DMS153 treated with DMSO at 0.1 percent for 48 hours (cell line): Measurements from ENCODE around the gene MPND.

Source experiments
- DNase-seq: peaks from one replicate; lab custom pipeline; 2025; ENCODE audit not compliant: unreplicated experiment; lab: John Stamatoyannopoulos, UW

The MPND gene

DNA sequence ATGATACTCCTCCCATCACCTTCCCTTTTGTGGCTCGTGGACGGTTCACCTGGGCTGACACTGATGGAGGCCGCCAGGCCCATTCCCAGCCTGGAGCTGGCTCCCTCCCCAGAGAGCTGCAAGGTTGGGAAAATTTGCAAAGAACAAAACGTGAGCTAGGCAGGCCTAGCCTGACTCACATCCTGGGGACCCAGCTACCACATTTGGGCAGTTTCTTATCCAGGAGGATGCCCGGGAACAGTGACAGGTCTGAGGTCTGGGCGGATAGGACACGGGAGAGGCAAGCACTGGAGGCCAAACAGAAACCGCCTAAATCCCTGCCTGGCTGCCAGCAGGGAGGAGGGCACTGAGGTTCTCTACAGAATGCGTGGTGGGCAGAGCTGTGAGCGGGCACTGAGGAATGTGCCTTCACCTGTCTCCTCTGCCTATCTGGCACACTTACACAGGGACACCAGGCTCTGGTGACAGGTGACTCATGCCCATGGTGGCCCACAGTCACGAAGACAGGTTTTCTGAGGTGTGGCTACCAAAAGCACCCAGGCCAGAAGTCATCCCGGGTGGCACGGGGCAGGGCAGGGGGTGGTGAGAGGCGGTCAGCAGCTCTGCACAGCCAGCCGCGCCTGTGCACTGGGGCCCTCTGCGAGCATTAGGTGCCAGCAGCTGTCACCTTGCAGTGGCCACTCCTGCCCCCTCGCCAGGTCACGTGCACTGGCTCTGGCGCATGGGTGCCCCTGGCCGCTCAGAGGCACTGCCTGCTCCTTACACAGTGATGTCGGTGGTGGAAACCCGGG is 33.8 kb downstream of the MPND start:
- no peak for DNase-seq

GRCh38 chr19:4378886-4379285 is 35.5 kb downstream of the MPND start:
- no peak for DNase-seq

DNA sequence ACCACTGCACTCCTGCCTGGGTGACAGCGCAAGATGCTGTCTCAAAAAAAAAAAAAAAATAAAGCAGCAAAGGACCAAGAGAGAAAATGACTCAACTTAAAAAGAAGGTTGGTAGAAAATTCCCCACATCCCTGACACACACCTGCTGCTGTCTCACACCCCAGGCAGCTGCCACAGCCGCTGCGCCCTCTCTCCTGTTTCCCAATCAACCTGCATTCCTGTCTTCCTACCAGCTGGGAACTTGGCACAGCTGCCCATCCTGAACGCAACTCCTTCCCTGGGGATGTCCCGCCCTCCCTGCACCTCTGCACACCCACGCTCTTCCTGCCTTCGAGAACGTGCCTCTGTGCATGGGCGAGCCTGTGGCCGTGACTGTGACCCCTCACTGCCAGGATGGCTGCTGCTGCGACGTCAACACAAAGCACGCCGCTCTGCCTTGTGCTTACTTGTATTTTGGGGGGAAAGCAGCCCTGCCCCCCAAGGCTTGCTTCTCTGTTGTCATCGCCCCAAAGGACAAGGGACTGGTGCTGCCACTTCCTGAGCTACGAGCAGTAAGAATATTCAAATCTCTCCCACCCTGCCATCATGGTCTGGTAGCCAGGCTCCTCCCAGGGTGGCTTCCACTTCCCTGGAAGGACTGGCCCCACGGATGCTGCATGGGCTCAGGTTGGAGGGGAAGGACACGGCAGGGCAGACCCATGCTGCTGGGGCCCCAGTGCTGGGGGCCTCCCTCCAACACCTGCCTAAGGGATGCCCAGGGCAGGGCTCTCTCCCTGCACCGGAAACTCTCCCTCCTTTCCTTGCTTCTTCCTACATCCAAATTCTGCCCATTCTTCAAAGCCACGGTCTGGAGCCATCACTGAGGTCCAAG is 36.3 kb downstream of the MPND start:
- DNase-seq, result no peak

- DNase-seq, result no peak
Observed at GRCh38 chr19:4380254-4380727, 36.9 kb downstream of the MPND start.

DNA sequence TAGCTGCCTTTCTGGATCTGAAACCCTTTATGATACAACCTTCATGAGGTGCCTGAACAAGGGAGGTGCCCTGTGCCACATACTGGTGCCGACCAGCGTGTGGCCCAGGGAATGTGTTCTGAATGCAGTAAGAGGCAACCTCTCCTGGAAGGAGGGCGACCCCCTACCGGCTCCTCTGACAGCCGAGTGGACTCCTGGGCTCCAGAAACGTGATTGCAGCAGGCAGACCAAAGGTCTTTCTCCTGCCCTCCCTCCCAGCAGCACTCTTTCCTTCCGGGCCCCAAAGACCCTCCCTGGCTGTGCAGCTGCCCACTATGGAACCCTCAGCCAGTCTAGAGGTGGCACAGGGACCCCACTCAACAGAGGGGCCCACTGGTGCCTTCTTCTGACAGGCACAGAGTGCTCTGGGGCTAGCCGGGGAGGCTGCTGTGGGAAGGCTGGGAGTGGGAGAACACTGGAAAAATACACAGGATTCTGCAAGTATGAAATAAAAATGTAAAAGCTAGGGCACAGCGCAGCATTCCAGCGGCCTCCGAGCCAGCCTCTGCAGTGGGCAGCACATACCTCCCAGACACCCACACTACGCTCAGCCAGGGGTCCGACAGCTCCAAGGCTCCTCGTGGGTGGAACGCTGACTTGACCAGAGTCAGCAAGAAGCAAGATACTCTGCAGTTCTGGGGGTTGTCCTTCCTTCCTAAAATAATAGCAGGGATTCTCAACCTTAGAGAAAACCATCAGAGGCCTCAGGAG is 42.1 kb downstream of the MPND start:
- no peak for DNase-seq

- DNase-seq, result no peak
Observed at GRCh38 chr19:4386041-4386782, 42.9 kb downstream of the MPND start.

- DNase-seq, result no peak
Observed at GRCh38 chr19:4388337-4389063, 45.1 kb downstream of the MPND start.

- DNase-seq, result no peak
Observed at GRCh38 chr19:4389064-4389375, 45.7 kb downstream of the MPND start.

GRCh38 chr19:4389511-4390016 is 46.2 kb downstream of the MPND start:
- DNase-seq, result no peak

DNA sequence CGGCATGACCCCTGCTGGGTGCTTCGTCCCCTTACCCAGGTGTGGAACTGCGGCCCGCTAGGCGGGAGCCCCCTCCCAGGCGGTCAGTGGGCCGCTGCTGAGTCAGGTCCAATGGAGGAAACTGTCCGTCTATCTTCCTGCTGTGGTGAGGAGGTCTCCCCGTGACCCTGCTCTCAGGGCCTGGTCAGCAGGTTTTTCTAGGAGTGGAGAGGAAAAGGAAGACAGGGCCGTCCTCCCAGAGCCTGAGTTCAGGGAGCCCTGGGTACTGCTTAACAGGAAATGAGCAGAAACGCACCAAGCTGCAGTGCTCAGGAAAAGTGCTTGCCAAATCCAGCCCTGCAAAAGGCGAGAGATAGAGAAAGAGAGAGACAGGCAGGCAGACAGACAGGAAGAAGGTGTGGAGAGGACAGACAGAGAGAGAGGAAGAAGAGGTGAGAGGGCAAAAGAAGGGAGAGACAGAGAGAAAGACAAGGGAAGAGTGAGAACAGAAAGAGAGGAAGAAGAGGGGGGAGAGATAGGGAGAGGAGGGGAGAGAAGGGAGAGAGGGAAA is 46.7 kb downstream of the MPND start:
- no peak for DNase-seq

DNA sequence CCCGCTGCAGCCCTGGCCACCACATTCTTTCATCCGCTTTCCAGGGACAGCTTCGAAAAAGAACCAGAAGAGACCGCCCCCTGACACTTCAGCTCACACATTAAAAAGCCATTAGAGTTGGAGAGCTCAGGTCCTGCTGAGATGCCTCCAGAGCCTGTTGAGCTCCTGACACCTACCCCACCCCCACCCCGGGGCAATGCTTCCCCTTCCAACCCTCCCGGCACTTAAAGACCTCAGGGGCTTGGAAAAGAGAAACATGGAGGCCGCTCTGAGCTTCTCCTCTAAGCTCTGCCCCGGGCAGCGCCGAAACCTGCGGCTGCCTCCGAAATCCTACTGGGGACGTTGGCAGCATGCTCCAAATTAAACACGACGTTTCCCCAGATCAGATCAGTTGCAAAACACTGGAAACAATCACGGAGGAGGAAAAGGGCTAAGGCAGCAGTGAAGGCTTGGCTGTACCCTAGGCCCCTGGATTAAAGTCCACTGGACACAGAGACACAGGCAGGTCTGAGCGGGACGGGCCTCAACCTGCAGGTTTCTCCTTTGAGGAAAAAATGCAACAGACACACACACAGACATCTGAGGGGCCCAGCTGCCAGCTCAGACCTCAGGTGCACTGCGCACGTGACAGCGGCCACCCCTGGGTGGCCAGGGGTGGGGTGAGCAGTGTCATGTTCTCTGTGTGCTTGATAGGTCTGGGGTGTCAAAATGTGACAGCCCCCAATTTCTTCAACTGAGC is 47.4 kb downstream of the MPND start:
- DNase-seq, result no peak

DNA sequence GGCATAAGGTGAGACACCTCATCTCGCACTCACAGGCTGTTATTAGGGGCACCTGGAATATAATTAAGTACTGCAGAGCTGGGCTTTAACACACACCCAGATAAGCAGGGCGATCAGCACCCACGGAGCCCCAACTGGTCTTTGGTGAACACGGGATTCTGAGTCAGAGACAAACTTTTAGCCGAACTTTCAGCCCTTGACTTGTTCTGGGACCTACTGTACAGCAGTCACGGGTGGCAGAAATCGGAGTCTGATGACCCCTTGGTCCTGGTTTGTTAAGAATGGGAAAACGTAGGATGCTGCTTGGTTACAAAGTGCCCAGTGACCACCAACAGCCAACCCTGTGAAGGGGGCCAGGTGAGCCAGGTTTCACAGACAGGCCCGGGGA is 47.9 kb downstream of the MPND start:
- no peak for DNase-seq

DNA sequence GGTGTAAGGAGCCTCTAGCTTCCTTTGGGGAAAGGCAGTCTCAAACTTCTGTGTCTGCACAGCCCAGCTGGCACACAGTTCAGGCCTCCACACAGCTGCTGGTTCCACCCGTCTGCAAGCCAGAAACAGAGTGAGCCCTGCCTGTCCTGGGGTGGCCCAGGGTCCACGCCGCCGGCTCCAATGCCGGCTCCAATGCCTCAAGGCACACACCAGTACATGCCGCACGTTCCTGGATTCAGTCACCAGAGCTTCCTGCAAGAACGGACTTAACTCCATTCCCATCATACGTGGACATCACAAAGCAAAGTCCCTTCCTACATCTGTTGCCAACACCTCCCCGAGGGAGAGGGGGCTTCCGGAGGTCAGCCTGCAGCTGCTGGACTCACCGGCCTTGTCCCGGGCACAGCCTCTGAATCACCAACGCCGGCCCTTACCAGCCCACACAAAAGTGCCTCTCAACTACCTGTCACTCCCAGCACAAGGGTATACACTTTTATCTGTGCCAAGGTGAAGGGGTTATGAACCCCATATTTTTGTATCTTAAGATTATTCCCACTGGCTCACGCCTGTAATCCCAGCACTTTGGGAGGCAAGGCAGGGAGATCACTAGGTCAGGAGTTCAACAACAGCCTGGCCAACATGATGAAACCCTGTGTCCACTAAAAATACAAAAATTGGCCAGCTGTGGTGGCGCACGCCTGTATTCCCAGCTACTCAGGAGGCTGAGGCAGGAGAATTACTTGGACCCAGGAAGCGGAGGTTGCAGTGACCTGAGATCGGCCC is 48.5 kb downstream of the MPND start:
- DNase-seq, result no peak

DNA sequence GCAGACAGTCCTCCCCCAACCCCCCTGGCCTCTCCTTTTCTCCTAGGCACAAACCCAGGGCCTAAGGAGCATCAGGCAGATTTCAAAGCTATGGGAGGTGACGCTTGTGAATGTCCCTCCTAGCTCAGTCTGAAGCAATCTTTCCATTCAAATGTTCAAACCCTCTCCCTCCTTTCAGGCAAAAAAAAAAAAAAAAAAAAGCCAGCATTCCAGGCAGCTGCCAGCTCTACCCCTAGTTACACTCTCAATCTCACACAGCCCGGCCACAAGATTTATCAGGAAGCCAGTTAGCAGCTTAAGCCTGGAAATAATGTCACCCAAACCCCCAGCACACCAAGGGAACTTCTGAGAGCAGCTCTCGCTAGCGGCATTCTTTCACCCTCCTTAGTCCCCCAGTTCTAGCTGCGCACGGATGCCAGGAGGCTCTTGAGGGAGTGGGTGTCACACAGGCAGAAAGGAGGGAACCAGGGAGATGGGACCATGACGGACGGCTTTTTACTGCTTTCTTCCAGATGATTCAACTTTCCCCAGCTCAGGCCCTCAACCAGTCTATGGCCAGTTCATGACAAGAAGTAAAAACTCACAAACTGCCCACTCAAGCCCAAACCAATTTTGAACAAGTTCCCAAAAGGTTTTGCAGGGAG is 50.7 kb downstream of the MPND start:
- DNase-seq, result no peak

DNA sequence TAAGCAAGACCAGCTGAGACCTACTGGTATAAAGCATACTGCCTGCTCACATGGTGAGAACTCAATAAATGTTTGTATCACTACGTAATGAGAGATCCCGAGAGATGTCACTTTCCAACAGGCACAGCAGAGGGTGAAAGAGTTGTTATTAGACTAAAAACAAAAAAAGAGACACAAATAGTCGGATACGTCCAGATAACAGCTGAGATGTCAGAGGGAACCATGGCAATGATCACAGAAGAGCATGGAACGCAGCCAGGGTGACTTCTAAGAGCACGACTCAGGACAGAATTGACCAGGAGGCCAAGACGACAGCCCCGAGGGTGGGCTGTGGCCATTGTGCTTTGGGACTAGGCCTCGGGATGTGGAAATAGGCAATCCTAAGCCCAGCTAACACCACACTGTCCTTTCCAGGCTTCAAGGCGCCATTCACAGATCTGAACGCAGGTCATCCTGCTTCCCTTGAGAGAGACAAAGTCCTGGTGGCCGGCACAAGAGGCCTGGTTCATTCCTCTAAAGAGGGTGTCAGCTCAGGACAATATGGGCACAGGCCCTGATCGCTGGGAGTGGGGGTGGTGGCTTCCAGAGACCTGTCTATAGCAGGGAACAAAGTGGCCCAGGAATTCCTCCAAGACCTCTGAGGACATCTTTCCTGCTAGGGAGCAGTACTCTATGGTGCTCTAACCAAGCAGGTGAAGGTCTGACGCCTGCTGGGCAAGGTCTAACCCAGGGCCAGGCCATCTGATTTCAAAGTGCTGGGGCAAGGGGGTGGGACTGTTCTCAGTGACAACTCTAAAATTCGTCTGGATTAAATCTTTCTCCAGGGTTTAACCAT is 53.8 kb downstream of the MPND start:
- DNase-seq, result no peak

GRCh38 chr19:4399812-4400134 is 56.4 kb downstream of the MPND start:
- DNase-seq, result no peak
